Subcutaneous abdominal adipose tissue (tissue), 5 donors: ENCODE measurements around the gene NTSR1.

Experiments used
- H3K27ac ChIP-seq: one replicate; pipeline ENCODE4 v1.7.0; 2013; ENCODE audit warnings: low read depth, mild to moderate bottlenecking, inconsistent platforms, low read length, moderate library complexity
- H3K27me3 ChIP-seq, 5 donors: one replicate each; pipeline ENCODE4 v1.7.0; 2013; ENCODE audit warnings: low read length in 5 of 5, inconsistent platforms in 1 of 5; ENCODE audit not compliant: control insufficient read depth in 5 of 5, insufficient read depth in 4 of 5
- H3K36me3 ChIP-seq, 5 donors: one replicate each; pipeline ENCODE4 v1.7.0; 2013; ENCODE audit warnings: low read length in 5 of 5; ENCODE audit not compliant: control insufficient read depth in 5 of 5, insufficient read depth in 5 of 5
- H3K4me1 ChIP-seq, 5 donors: one replicate each; pipeline ENCODE4 v1.7.0; 2013; ENCODE audit warnings: low read length in 5 of 5, mild to moderate bottlenecking in 3 of 5, moderate library complexity in 1 of 5; ENCODE audit not compliant: control insufficient read depth in 5 of 5, insufficient read depth in 5 of 5
- H3K4me3 ChIP-seq, 5 donors: one replicate each; pipeline ENCODE4 v1.7.0; 2013; ENCODE audit warnings: low read length in 5 of 5, low read depth in 1 of 5
- H3K9ac ChIP-seq, 5 donors: one replicate each; pipeline ENCODE4 v1.7.0; 2013; ENCODE audit warnings: low read length in 5 of 5, mild to moderate bottlenecking in 4 of 5, moderate library complexity in 3 of 5
- H3K9me3 ChIP-seq, 5 donors: one replicate each; pipeline ENCODE4 v1.7.0; 2013; ENCODE audit warnings: low read length in 5 of 5; ENCODE audit not compliant: control insufficient read depth in 5 of 5
- donor health status: healthy.
- donor health status: healthy.
- donor health status: healthy.
- donor health status: healthy.
- donor health status: healthy.

Gene NTSR1

GRCh38 chr20:62809530-62810428, 101.1 kb downstream of the NTSR1 start:
- Histone ChIP-seq H3K27me3 (peaks cover 3 to 7% (median 6%) of the 10 kb centered on the region in 5 donors), H3K9ac (no peak overlapping the region), H3K4me3 (no peak overlapping the region), H3K36me3 (peaks cover 0 to 65% (median 50%) of the 10 kb centered on the region in 5 donors), H3K9me3 (no peaks in the 10 kb centered on the region), H3K27ac (no peak overlapping the region), H3K4me1 (peaks cover 7 to 34% (median 26%) of the 10 kb centered on the region in 5 donors)

- Histone ChIP-seq H3K36me3 (peaks cover 0 to 65% (median 50%) of the 10 kb centered on the region in 5 donors), H3K4me3 (no peak overlapping the region), H3K9me3 (no peaks in the 10 kb centered on the region), H3K9ac (no peak overlapping the region), H3K4me1 (peaks cover 2 to 37% (median 26%) of the 10 kb centered on the region in 5 donors), H3K27ac (no peak overlapping the region), H3K27me3 (peaks cover 17 to 22% (median 20%) of the 10 kb centered on the region in 5 donors)
Observed at GRCh38 chr20:62811320-62811719, 102.7 kb downstream of the NTSR1 start.

- Histone ChIP-seq H3K4me1 (peaks cover 0 to 37% (median 25%) of the 10 kb centered on the region in 5 donors), H3K36me3 (peaks cover 0 to 65% (median 50%) of the 10 kb centered on the region in 5 donors), H3K27me3 (peaks cover 20 to 25% (median 22%) of the 10 kb centered on the region in 5 donors), H3K27ac (no peak overlapping the region), H3K9ac (no peak overlapping the region), H3K9me3 (no peaks in the 10 kb centered on the region), H3K4me3 (no peak overlapping the region)
Observed at GRCh38 chr20:62811720-62812119, 103.1 kb downstream of the NTSR1 start.
